IPS DF 4.7 (cell line): ENCODE results near the gene LCE1C.

ENCODE experiments used
- DNase-seq: peaks from one replicate; pipeline ENCODE4 v3.0.0-alpha.2; 2013; ENCODE audit warnings: low spot score; ENCODE audit errors: extremely low read depth

LCE1C gene

DNA sequence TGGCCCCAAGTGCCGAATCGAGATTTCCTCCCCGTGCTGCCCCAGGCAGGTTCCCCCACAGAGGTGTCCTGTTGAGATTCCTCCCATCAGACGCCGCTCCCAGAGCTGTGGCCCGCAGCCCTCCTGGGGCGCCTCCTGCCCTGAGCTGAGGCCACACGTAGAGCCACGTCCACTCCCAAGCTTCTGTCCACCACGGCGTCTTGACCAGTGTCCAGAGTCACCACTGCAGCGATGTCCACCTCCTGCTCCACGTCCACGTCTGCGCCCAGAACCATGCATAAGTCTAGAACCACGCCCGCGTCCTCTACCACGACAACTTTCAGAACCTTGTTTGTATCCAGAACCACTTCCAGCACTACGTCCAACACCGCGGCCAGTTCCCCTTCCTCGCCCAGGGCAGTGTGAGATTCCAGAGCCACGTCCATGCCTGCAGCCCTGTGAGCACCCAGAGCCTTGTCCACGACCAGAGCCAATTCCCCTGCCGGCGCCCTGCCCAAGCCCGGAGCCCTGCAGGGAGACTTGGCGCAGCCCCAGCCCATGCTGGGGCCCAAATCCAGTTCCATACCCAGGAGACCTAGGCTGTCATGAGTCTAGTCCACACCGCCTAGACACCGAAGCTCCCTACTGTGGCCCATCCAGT lies 45.8 kb downstream of the LCE1C start:
- DNase-seq, result no peak

DNA sequence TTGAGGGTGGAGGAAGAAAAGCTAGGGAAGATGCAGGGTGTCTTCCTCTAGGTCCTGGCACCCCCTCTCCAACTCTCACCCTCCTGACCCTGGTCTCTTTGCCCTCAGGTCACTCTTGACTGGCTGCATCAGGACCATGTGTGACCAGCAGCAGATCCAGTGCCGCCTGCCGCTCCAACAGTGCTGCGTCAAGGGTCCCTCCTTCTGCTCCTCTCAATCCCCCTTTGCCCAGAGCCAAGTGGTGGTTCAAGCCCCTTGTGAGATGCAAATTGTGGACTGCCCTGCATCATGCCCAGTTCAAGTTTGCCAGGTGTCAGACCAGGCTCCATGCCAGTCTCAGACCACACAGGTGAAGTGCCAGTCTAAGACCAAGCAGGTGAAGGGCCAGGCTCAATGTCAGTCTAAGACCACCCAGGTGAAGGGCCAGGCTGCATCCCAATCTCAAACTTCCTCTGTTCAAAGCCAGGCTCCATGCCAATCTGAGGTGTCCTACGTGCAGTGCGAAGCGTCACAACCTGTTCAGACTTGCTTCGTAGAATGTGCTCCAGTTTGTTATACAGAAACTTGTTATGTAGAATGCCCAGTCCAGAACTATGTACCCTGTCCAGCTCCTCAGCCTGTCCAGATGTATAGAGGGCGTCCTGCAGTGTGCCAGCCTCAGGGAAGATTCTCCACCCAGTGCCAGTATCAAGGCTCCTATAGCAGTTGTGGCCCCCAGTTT lies 46.8 kb downstream of the LCE1C start:
- no peak for DNase-seq

DNA sequence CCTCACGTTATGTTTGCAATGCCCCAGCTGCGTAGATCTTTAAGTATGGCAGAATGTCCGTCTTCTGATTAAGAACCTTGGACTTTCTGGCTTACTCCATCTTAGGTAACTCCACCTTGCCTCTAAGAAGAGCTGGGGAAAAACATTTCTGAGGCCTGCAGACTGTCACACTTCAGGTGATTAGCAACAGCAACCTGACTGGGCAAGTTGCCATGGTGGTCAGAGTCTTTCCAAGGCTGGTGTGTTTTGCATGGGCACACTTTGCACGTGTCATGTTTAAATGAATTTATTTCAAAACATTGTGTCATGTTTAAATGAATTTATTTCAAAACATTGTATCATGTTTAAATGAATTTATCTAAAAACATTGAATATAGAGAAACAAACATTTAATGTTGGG lies 47.8 kb downstream of the LCE1C start:
- no peak for DNase-seq

DNA sequence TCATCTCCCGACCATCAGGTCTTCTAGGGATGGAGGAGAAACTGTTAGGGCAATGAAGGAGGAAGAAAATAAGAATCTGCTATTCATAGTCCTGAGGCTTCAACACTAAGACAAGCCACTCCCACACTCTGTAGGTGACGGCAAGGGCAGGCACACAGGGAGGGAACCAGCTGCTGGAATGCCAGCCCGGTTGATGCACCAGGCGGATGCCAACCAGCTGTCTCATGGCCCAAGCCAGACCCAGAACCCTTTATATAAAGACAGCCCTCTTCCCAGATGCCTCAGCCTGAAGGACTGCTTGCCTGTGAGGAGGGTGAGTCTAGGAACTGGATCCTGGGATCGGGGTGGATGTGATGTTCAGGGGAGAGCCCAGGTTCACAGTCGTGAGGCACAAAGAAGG lies 48.7 kb downstream of the LCE1C start, which contains the start of gene KPRP:
Gene KPRP, plus strand, starts transcription at position 279 of the 400 bp plus-strand sequence. CDS start 1,564 bp downstream, outside the sequence.
- no peak for DNase-seq

DNA sequence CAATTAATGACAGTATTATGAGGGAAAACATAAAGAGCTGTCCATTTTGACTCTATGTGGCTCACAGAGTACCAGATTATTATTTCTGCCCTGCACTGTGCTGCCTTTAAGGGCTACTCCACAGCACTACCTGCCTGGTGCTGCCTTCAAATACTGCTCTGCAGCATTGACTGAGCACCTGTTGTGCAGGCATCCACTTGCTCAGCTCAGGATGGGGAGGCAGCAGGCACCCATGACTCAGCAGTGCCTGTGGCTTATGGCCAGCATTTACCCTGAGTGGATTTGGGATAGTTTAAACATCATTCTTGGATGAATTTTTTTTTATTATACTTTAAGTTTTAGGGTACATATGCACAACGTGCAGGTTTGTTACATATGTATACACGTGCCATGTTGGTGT lies 49.6 kb downstream of the LCE1C start:
- DNase-seq, result no peak
